NB4 (cell line): Measurements from ENCODE around the gene HNF1B.

Experiments
- CTCF ChIP-seq: IDR thresholded peaks from one replicate; pipeline ENCODE4 v1.5.1; 2012; ENCODE audit warnings: low read depth, low read length
- MAX ChIP-seq: IDR thresholded peaks from 2 replicates; pipeline ENCODE4 v1.6.1; 2011; ENCODE audit warnings: low read depth, low read length
- MYC ChIP-seq: IDR thresholded peaks from 2 replicates; pipeline ENCODE4 v1.6.1; 2011; ENCODE audit warnings: low read depth, low read length

- TF ChIP-seq MYC (no peak), CTCF (no peak), MAX (no peak)
Measured at GRCh38 chr17:37740915-37741314, 3.9 kb downstream of the HNF1B start.
